ENCODE results near the gene NPAS3. TPM values are rescaled to one million over a fixed set of nuclear protein-coding genes. Genes with fewer than 3 reads are reported as not detected.

The NPAS3 gene
- total and polyA plus RNA-seq, 2 of the 13 experiments (the other 11 are each of a cell fraction or from before 2014, with no cell fraction given): not detected

DNA sequence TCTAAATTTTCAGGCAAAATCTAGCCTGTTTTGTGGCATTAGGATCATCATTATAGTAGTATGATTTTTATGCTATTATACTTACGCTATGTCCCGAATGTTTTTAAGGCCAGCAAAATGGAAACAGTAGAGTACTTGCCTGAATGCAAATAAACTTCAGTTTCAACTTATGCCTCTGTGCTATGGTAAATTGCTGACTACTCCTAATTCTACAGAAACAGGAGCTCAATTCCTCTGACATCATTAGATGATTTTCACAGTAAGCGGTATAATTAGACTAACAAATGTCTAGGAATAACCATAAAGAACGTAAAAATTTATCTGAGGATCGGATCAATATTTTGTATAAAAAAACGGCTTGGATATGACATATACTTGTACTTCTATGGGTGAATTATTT is 742.2 kb downstream of the NPAS3 start:
- in situ Hi-C loops (cut with HindIII; ENCODE audit: extremely low pct_ligation_motif_present, low pct_unique_long_range_greater_than_20kb) (no loop called here), intact Hi-C loops (cut with micrococcal nuclease; ENCODE audit: unreplicated experiment) (no loop called here)
- Histone ChIP-seq H3K9ac (ENCODE audit: insufficient read depth, low read depth, low read length) (no peak overlapping the region), H3K9me3 (ENCODE audit: low read length) (no peaks in the 10 kb centered on the region), H3K27ac (ENCODE audit: extremely low read length, insufficient read depth, low read length) (no peak overlapping the region), H3K4me1 (ENCODE audit: insufficient read depth, low read length) (no peaks in the 10 kb centered on the region), H3K36me3 (replicated peaks in 1 of 2; ENCODE audit: control insufficient read depth in 1 of 2, insufficient read depth in 2 of 2, low read length in 2 of 2) (no peaks in the 10 kb centered on the region), H3K4me2 (ENCODE audit: low read depth, low read length) (no peak overlapping the region), H2AFZ (ENCODE audit: low read length) (no peak overlapping the region), H4K20me1 (ENCODE audit: insufficient read depth, low read length) (no peaks in the 10 kb centered on the region), H3K4me3 (replicated peaks in 1 of 3; ENCODE audit: insufficient read depth in 1 of 3, low read depth in 2 of 3, low read length in 3 of 3) (no peak overlapping the region), H3K27me3 (ENCODE audit: control insufficient read depth in 1 of 2, insufficient read depth in 2 of 2, low read length in 2 of 2) (no peaks in the 10 kb centered on the region), H3K79me2 (ENCODE audit: insufficient read depth, low read length) (no peaks in the 10 kb centered on the region)
- DNase-seq (ENCODE audit: low spot score) (no peak), FAIRE-seq (no peak), ATAC-seq (no peak)
- ChIA-PET POLR2A (no interaction called here), CTCF (ENCODE audit: low intra/inter-chr PET ratio, low total read pairs) (no interaction called here)
- WGBS (ENCODE audit: low lambda C conversion rate): 13% methylated on average over 6 of the region's 6 CpGs
- no TSS peak for BruUV-seq (replicated peaks)
- TF ChIP-seq SNAI1 (CRISPR knock-in tag; IDR thresholded peaks at IDR 0.05; ENCODE audit: borderline replicate concordance) (no peak), MAFF (IDR thresholded peaks at IDR 0.05; ENCODE audit: low read depth, low read length) (peak; percentile 90), MAFK (conservative IDR thresholded peaks at IDR 0.05 in 1 of 2, IDR thresholded peaks at IDR 0.05 in 1 of 2; ENCODE audit: low read length in 2 of 2) (peak; percentile 94)

DNA sequence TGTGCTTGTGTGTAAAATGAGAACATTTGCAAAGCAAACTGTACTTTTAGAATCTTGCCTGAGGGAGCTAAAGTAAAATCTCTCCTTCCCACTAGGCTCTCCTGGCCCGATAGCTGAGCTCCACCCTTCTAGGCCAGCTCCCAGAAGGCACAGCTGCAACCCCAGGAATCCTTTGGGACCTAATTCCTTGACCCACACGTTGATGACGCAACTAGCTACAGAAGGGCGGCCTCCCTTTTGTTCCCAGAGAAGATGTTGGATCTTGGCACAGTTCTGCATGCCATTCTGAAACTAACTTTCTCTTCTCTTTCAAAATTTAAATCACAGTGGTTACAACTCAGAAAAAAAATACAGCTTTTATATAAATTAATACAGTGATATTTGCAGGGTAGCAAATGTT is 744.1 kb downstream of the NPAS3 start:
- Histone ChIP-seq H3K4me2 (ENCODE audit: low read depth, low read length) (no peak overlapping the region), H3K4me1 (ENCODE audit: insufficient read depth, low read length) (no peaks in the 10 kb centered on the region), H3K36me3 (replicated peaks in 1 of 2; ENCODE audit: control insufficient read depth in 1 of 2, insufficient read depth in 2 of 2, low read length in 2 of 2) (no peaks in the 10 kb centered on the region), H3K9ac (ENCODE audit: insufficient read depth, low read depth, low read length) (no peak overlapping the region), H4K20me1 (ENCODE audit: insufficient read depth, low read length) (no peaks in the 10 kb centered on the region), H3K27me3 (ENCODE audit: control insufficient read depth in 1 of 2, insufficient read depth in 2 of 2, low read length in 2 of 2) (no peaks in the 10 kb centered on the region), H3K27ac (ENCODE audit: extremely low read length, insufficient read depth, low read length) (no peak overlapping the region), H2AFZ (ENCODE audit: low read length) (no peak overlapping the region), H3K9me3 (ENCODE audit: low read length) (no peaks in the 10 kb centered on the region), H3K79me2 (ENCODE audit: insufficient read depth, low read length) (no peaks in the 10 kb centered on the region), H3K4me3 (replicated peaks in 1 of 3; ENCODE audit: insufficient read depth in 1 of 3, low read depth in 2 of 3, low read length in 3 of 3) (no peak overlapping the region)
- no peak for ATAC-seq
- peak; percentile 67 for TF ChIP-seq ATF7 (IDR thresholded peaks at IDR 0.05)
- no peak for TF ChIP-seq ATF7 (CRISPR knock-in tag; IDR thresholded peaks at IDR 0.05)
- no peak for TF ChIP-seq IKZF4 (CRISPR knock-in tag; IDR thresholded peaks at IDR 0.05; ENCODE audit: borderline replicate concordance, low read depth, not compliant biosample characterization)
- TF ChIP-seq ZNF263 (CRISPR knock-in tag; IDR thresholded peaks at IDR 0.05): no peak
- TF ChIP-seq FOXJ3 (CRISPR knock-in tag; IDR thresholded peaks at IDR 0.05; ENCODE audit: borderline replicate concordance): no peak
- no peak for TF ChIP-seq ZNF274 (CRISPR knock-in tag; IDR thresholded peaks at IDR 0.05)
- TF ChIP-seq HDAC1 (CRISPR knock-in tag; IDR thresholded peaks at IDR 0.05): no peak
- no peak for TF ChIP-seq PAXIP1 (CRISPR knock-in tag; conservative IDR thresholded peaks at IDR 0.05)
- peak; percentile 60; the same call in 1 of the 2 replicates for TF ChIP-seq CEBPB (IDR thresholded peaks at IDR 0.05; ENCODE audit: borderline replicate concordance, low read depth, low read length)
- CTCF ChIA-PET (ENCODE audit: low intra/inter-chr PET ratio, low total read pairs): no interaction called here
- FAIRE-seq: no peak
- DNase-seq (ENCODE audit: low spot score): no peak
- 7% methylated on average over 4 of the region's 4 CpGs for WGBS (ENCODE audit: low lambda C conversion rate)
- POLR2A ChIA-PET: no interaction called here
- in situ Hi-C loops (cut with HindIII; ENCODE audit: extremely low pct_ligation_motif_present, low pct_unique_long_range_greater_than_20kb) (no loop called here), intact Hi-C loops (cut with micrococcal nuclease; ENCODE audit: unreplicated experiment) (no loop called here)
- BruUV-seq (replicated peaks): no TSS peak

Data from HepG2 (cell line).